Heart right ventricle (tissue), 16 donors: Measurements from ENCODE around the gene C1orf74. TPM values are rescaled to one million over a fixed set of nuclear protein-coding genes. Genes with fewer than 3 reads are reported as not detected.

Source experiments
- ATAC-seq, 8 donors: fragments of 200-7000 bp; cut with Tn5 transposase; one replicate each; pipeline ENCODE4 v1.9.1; 2020; ENCODE audit warnings: mild to moderate bottlenecking in 8 of 8, moderate library complexity in 8 of 8, moderate number of reproducible peaks in 1 of 8
- DNase-seq, 2 donors: peaks; one replicate each; pipeline ENCODE4 v3.0.0-alpha.2; 2020
- H3K27ac ChIP-seq, 10 donors: fragments of 200-600 bp; sonication (generic) in 2 of 10; one replicate each; pipeline versions ENCODE4 v1.5.0 to v1.8.0; 2020 to 2022; ENCODE audit warnings: mild to moderate bottlenecking in 3 of 10
- H3K27me3 ChIP-seq, 7 donors: fragments of 200-600 bp; one replicate each; pipeline ENCODE4 v1.8.0; 2021 to 2022; ENCODE audit warnings: mild to moderate bottlenecking in 2 of 7
- H3K36me3 ChIP-seq, 9 donors: fragments of 200-600 bp; sonication (generic) in 1 of 9; one replicate each; pipeline versions ENCODE4 v1.5.0 to v1.8.0; 2020 to 2022; ENCODE audit warnings: mild to moderate bottlenecking in 2 of 9
- H3K4me1 ChIP-seq, 9 donors: fragments of 200-600 bp; sonication (generic) in 1 of 9; one replicate each; pipeline versions ENCODE4 v1.5.0 to v1.8.0; 2020 to 2022; ENCODE audit warnings: mild to moderate bottlenecking in 4 of 9
- H3K4me3 ChIP-seq, 10 donors: fragments of 200-600 bp; sonication (generic) in 2 of 10; one replicate each; pipeline versions ENCODE4 v1.5.0 to v1.8.0; 2020 to 2022; ENCODE audit warnings: mild to moderate bottlenecking in 7 of 10, moderate library complexity in 2 of 10
- H3K9me3 ChIP-seq, 11 donors: fragments of 200-600 bp in 10 of 11; sonication (generic) in 2 of 11; one replicate each; pipeline versions ENCODE4 v1.5.0 to v1.8.0; 2013 to 2022; ENCODE audit warnings: mild to moderate bottlenecking in 2 of 11, control low read depth in 1 of 11, moderate library complexity in 1 of 11
- WGBS, 2 donors: extraction: QIAGEN DNeasy Blood & Tissue Kit; methylation state at CpG; one replicate each; pipeline ENCODE4 v1.1.7; 2013; ENCODE audit warnings: inconsistent platforms in 1 of 2; 5-methylcytosine and 5-hydroxymethylcytosine counted together
- intact Hi-C, 10 donors: fragments of 100-400 bp; cut with DNase I; formaldehyde crosslinking; loops; one replicate each; pipeline versions ENCODE4 v1.11.1 to v1.14.2; 2022
- polyA plus RNA-seq, 2 donors: library from polyadenylated mRNA; stranded (reverse); fragments of 200-250 nt; gene quantifications; one replicate each; pipeline ENCODE4 v1.2.3, GENCODE V29; 2013
- total RNA-seq, 10 donors: library from RNA; stranded (reverse); fragmentation: NEBNext Ultra II Directional in 3 of 10; extraction: Animal tissue kit (Norgen Biotek cat#: 25700) in 3 of 10; gene quantifications; one replicate each; pipeline versions ENCODE4 v1.2.1 to v1.2.4, GENCODE V29; 2021 to 2023
- TF ChIP-seq, protein P1 (sequence below), 9 donors: fragments of 200-600 bp; sonication (generic) in 2 of 9; IDR thresholded peaks; one replicate each; pipeline versions ENCODE4 v1.5.0 to v1.8.0; 2021 to 2022; ENCODE audit warnings: antibody characterized with exemption in 9 of 9, mild to moderate bottlenecking in 5 of 9, moderate library complexity in 1 of 9
- donor health status: Arrhythmogenic right ventricular cardiomyopathy.
- donor health status: ischemic (EF 13 %, LVEDD 7.1; RV severe dilation, severe dysfunction).
- donor health status: healthy with polysubstance abuse.
- donor health status: DM: no; HTN: yes; CAD: no.
- donor health status: DM: no; HTN: no; CAD: no.
- donor health status: ischemic (EF 25% LVEDD 6.9; RV normal size, moderate dysfunction).
- donor health status: ischemic (EF 25% LVEDD 5.7; RV mildly dilated, moderate dysfunction).
- donor health status: healthy.
- donor health status: DM: yes; HTN: yes; CAD: no.
- donor health status: Ischemic cardiomyopathy.
- donor health status: ischemic (EF 35%, LVEDD 5.7; RV mildly dilated, moderate dysfunction).
- donor health status: nonischemic (EF 11% LVEDD 7.7; RV severe dilation, severe dysfunction).
- donor health status: DM: yes; HTN: yes; CAD: no.
- donor health status: PGD.
- donor health status: ischemic (EF 29% LVEDD 5.4; RV normal size, mild dysfunction).
- donor health status: nonischemic (EF 23%, LVEDD 6.1; RV moderate dilation, normal function).

The C1orf74 gene
- total and polyA plus RNA-seq, 12 donors, result 1.0 to 2.8 (median 1.8) TPM

GRCh38 chr1:209805875-209806760, 21.8 kb upstream of the C1orf74 start, which contains the start of gene IRF6:
TSS of gene IRF6 (minus strand) at chr1:209806142. CDS start at chr1:209801413, 4,729 bp downstream.
- DNase-seq (peak; percentile 51 to 64), ATAC-seq (peak; percentile 34 to 82 (median 60))
- intact Hi-C loops, result no loop called here
- Histone ChIP-seq H3K9me3 (no peaks in the 10 kb centered on the region), H3K4me1 (peaks cover 4 to 49% (median 30%) of the 10 kb centered on the region in 9 donors), H3K36me3 (no peaks in the 10 kb centered on the region), H3K4me3 (peak within 1 kb of the TSS in 8 of 10 donors; percentile 28 to 58 (median 44)), H3K27ac (peak within 1 kb of the TSS in 8 of 10 donors; percentile 6 to 82 (median 59)), H3K27me3 (no peaks in the 10 kb centered on the region)
- WGBS, 2 donors, result 22 to 23% methylated on average over 46 of the region's 46 CpGs
- TF ChIP-seq, protein P1, sequence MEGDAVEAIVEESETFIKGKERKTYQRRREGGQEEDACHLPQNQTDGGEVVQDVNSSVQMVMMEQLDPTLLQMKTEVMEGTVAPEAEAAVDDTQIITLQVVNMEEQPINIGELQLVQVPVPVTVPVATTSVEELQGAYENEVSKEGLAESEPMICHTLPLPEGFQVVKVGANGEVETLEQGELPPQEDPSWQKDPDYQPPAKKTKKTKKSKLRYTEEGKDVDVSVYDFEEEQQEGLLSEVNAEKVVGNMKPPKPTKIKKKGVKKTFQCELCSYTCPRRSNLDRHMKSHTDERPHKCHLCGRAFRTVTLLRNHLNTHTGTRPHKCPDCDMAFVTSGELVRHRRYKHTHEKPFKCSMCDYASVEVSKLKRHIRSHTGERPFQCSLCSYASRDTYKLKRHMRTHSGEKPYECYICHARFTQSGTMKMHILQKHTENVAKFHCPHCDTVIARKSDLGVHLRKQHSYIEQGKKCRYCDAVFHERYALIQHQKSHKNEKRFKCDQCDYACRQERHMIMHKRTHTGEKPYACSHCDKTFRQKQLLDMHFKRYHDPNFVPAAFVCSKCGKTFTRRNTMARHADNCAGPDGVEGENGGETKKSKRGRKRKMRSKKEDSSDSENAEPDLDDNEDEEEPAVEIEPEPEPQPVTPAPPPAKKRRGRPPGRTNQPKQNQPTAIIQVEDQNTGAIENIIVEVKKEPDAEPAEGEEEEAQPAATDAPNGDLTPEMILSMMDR (IDR thresholded peaks at IDR 0.05), result no peak

GRCh38 chr1:209805341-209805781, 21.0 kb upstream of the C1orf74 start:
- intact Hi-C loops, result no loop called here
- H3K27ac ChIP-seq, result peak overlapping the region in 6 of 10 donors; percentile 6 to 66 (median 59)
- H3K4me1 ChIP-seq, result peaks cover 4 to 56% (median 34%) of the 10 kb centered on the region in 9 donors
- no peaks in the 10 kb centered on the region for H3K27me3 ChIP-seq
- no peaks in the 10 kb centered on the region for H3K9me3 ChIP-seq
- DNase-seq (no peak), ATAC-seq (peak in 1 of 8 donors; percentile 4)
- TF ChIP-seq, protein P1 (IDR thresholded peaks at IDR 0.05), result no peak
- 55 to 59% methylated on average over 19 of the region's 19 CpGs for WGBS, 2 donors
- H3K36me3 ChIP-seq, result no peaks in the 10 kb centered on the region
- peak overlapping the region in 8 of 10 donors; percentile 28 to 58 (median 44) for H3K4me3 ChIP-seq

DNA sequence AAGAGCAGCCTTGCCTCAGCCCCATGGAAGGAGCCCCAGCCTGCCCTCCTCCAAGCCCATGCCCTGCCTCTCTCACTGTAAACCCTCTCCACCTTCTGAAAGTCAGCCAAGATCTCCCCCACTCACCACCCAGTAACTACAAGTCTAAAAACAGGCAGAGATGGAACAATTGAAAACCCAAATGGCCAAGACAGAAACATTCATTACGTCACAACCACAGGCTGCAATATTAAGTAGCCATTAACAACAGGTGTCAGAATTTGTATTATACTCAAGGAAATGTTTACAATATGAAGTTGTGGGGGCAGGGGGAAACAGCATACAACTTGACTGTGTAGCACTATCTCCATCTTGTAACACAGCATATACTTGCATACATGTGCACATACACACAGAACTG, 19.2 kb upstream of the C1orf74 start:
- H3K9me3 ChIP-seq, result no peaks in the 10 kb centered on the region
- DNase-seq (no peak), ATAC-seq (no peak)
- H3K4me1 ChIP-seq, result peaks cover 4 to 60% (median 32%) of the 10 kb centered on the region in 9 donors
- TF ChIP-seq, protein P1 (IDR thresholded peaks at IDR 0.05), result no peak
- H3K36me3 ChIP-seq, result no peaks in the 10 kb centered on the region
- no peak overlapping the region for H3K27ac ChIP-seq
- 90 to 91% methylated on average over 1 of the region's 1 CpG for WGBS, 2 donors
- intact Hi-C loops, result no loop called here
- no peaks in the 10 kb centered on the region for H3K27me3 ChIP-seq
- H3K4me3 ChIP-seq, result no peak overlapping the region

- no peak for DNase-seq
- no peaks in the 10 kb centered on the region for H3K36me3 ChIP-seq
- ATAC-seq, result no peak
- peaks cover 4 to 52% (median 25%) of the 10 kb centered on the region in 9 donors for H3K4me1 ChIP-seq
- peak overlapping the region in 5 of 10 donors; percentile 59 to 89 (median 75) for H3K27ac ChIP-seq
- H3K9me3 ChIP-seq, result no peaks in the 10 kb centered on the region
- TF ChIP-seq, protein P1 (IDR thresholded peaks at IDR 0.05), result no peak
- 92% methylated on average over 4 of the region's 4 CpGs for WGBS, 2 donors
- intact Hi-C loops, result no loop called here
- no peak overlapping the region for H3K4me3 ChIP-seq
- no peaks in the 10 kb centered on the region for H3K27me3 ChIP-seq
Measured at GRCh38 chr1:209802780-209803152, 18.4 kb upstream of the C1orf74 start.
